Activated CD8-positive, alpha-beta T cell treated with anti-CD3 and anti-CD28 coated beads for 36 hours (primary cell): ENCODE data around the gene VAV2. TPM values are rescaled to one million over a fixed set of nuclear protein-coding genes. Genes with fewer than 3 reads are reported as not detected.

ENCODE experiments used
- ATAC-seq: fragments of 200-7000 bp; cut with Tn5 transposase; one replicate; pipeline ENCODE4 v1.10.0; 2021; ENCODE audit warnings: mild to moderate bottlenecking, moderate library complexity
- CTCF ChIA-PET: fragments of 350-600 bp; sonication (Branson Sonifier 250); formaldehyde crosslinking; loops from one replicate; lab custom pipeline; 2021; ENCODE audit warnings: antibody characterized with exemption; lab: Charles Lee
- POLR2A ChIA-PET: fragments of 350-600 bp; sonication (Branson Sonifier 250); formaldehyde crosslinking; loops from one replicate; lab custom pipeline; 2021; ENCODE audit warnings: antibody characterized with exemption; lab: Charles Lee
- DNase-seq: peaks from one replicate; pipeline ENCODE4 v3.0.0-alpha.2; 2020
- H3K27ac Mint-ChIP-seq: one replicate; pipeline ENCODE4 v1.8.0; 2021; ENCODE audit warnings: mild to moderate bottlenecking, mixed read lengths
- H3K27me3 Mint-ChIP-seq: one replicate; pipeline ENCODE4 v1.8.0; 2021; ENCODE audit warnings: mixed read lengths
- H3K36me3 Mint-ChIP-seq: one replicate; pipeline ENCODE4 v1.8.0; 2021; ENCODE audit warnings: low read depth, mixed read lengths
- H3K4me1 Mint-ChIP-seq: one replicate; pipeline ENCODE4 v1.8.0; 2021; ENCODE audit warnings: low read depth, mixed read lengths
- H3K4me3 Mint-ChIP-seq: one replicate; pipeline ENCODE4 v1.8.0; 2021; ENCODE audit warnings: mild to moderate bottlenecking, moderate library complexity, mixed read lengths
- H3K9me3 Mint-ChIP-seq: one replicate; pipeline ENCODE4 v1.8.0; 2021; ENCODE audit warnings: mixed read lengths
- intact Hi-C: fragments of 100-400 bp; cut with micrococcal nuclease; formaldehyde crosslinking; loops from one replicate; pipeline ENCODE4 v1.10.0; 2022
- total RNA-seq, 2 experiments: library from RNA; stranded (reverse); gene quantifications; one replicate each; pipeline ENCODE4 v1.2.3, GENCODE V29; 2021
- TF ChIP-seq, protein P1 (sequence below): fragments of 200-600 bp; IDR thresholded peaks from one replicate; pipeline ENCODE4 v1.8.0; 2022; ENCODE audit warnings: antibody characterized with exemption, mild to moderate bottlenecking

Gene VAV2
- total RNA-seq, 2 experiments from 2014 or later, result 5.1 to 5.4 TPM

DNA sequence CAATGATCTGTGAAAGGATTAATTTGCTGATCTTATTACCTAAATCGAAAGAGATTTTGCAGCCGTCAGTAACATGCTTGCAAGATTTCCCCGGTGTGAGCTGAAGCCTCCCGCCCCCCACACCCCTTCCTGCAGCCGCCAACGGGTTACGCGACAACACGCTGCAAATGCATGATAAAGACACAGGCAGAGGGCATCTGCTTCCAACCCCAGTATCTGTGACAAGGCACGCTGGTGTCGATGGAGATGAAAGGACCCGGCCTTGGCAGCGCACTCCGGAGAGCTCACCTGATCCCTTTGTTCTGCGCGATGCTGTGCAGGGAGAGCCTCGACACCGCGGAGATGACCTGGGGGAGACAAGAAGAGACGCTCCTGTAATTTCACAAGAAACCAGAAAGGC is 131.0 kb downstream of the VAV2 start:
- no peaks in the 10 kb centered on the region for H3K4me1 Mint-ChIP-seq
- H3K4me3 Mint-ChIP-seq, result no peak overlapping the region
- POLR2A ChIA-PET, result no interaction called here
- CTCF ChIA-PET, result no interaction called here
- ATAC-seq (no peak), DNase-seq (no peak)
- peaks cover 7% of the 10 kb centered on the region for H3K9me3 Mint-ChIP-seq
- intact Hi-C loops, result no loop called here
- TF ChIP-seq, protein P1, sequence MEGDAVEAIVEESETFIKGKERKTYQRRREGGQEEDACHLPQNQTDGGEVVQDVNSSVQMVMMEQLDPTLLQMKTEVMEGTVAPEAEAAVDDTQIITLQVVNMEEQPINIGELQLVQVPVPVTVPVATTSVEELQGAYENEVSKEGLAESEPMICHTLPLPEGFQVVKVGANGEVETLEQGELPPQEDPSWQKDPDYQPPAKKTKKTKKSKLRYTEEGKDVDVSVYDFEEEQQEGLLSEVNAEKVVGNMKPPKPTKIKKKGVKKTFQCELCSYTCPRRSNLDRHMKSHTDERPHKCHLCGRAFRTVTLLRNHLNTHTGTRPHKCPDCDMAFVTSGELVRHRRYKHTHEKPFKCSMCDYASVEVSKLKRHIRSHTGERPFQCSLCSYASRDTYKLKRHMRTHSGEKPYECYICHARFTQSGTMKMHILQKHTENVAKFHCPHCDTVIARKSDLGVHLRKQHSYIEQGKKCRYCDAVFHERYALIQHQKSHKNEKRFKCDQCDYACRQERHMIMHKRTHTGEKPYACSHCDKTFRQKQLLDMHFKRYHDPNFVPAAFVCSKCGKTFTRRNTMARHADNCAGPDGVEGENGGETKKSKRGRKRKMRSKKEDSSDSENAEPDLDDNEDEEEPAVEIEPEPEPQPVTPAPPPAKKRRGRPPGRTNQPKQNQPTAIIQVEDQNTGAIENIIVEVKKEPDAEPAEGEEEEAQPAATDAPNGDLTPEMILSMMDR, result no peak
- H3K27ac Mint-ChIP-seq, result no peak overlapping the region
- no peaks in the 10 kb centered on the region for H3K36me3 Mint-ChIP-seq
- no peaks in the 10 kb centered on the region for H3K27me3 Mint-ChIP-seq

DNA sequence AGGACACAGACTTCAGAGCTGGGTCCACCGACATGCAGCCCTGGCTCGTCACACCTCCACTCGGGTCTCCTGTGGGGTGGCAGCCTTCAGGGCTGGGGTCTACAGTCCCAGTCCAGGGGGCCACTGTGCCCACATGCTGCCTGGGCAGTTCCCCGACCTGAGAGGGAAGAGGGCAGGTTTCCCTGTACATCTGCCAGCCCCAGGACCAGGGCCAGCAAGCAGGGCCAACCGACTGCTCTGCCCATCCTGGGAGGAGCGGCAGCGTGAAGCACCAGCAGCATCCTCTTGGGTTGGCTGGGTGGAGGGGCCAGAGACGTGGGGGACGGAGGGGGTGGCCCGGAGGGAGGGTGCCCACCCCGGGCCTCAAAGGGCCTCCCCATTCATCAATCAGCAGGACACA is 133.4 kb downstream of the VAV2 start:
- Mint-ChIP-seq H3K27me3 (no peaks in the 10 kb centered on the region), H3K4me3 (no peak overlapping the region), H3K9me3 (no peaks in the 10 kb centered on the region), H3K36me3 (no peaks in the 10 kb centered on the region), H3K4me1 (no peaks in the 10 kb centered on the region), H3K27ac (no peak overlapping the region)
- DNase-seq (no peak), ATAC-seq (no peak)
- CTCF ChIA-PET, result no interaction called here
- intact Hi-C loops, result no loop called here
- TF ChIP-seq, protein P1, result no peak
- POLR2A ChIA-PET, result no interaction called here

DNA sequence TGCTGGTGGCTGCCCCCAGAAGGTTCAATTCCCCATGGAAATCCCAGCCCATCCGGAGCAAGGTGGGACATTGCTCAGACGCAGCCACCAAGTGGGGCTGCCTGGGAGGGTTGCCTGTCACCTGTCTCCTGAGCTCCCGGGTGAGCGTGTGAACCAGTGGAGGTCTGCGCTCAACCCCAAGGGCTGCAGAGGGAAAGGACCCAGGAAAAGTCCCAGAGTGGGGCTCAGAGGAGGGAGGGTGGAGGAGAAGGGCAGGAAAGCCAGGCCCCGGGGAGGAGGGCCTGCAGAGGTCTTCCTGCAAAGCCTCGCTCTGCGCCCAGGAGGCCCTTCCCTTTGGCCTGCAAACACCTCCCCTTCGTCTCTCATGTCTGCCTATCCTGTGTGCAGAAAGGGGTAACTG is 134.5 kb downstream of the VAV2 start:
- intact Hi-C loops, result no loop called here
- Mint-ChIP-seq H3K4me1 (no peaks in the 10 kb centered on the region), H3K27ac (no peak overlapping the region), H3K4me3 (no peak overlapping the region), H3K27me3 (no peaks in the 10 kb centered on the region), H3K36me3 (no peaks in the 10 kb centered on the region), H3K9me3 (no peaks in the 10 kb centered on the region)
- TF ChIP-seq, protein P1, result no peak
- ATAC-seq (no peak), DNase-seq (no peak)
- ChIA-PET CTCF (no interaction called here), POLR2A (no interaction called here)

DNA sequence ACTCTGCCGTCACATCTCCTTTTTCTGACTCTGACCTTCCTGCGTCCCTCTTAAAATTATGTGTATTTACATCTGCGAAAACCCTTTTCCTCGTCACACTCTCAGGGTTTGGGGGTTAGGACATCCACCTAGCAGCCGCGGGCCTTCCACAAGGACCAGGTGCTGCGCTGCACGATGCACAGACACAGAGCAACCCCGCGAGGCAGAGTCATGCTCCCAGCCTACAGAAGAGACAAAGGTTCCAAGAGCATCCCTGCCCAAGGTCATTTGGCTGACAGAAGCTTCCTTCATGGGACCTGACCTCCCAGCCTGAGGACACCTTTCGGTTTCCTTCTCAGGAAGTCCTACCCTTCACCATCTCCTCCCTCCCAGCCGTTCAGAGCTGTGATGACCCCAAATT is 135.3 kb downstream of the VAV2 start:
- ATAC-seq (no peak), DNase-seq (no peak)
- POLR2A ChIA-PET, result no interaction called here
- intact Hi-C loops, result no loop called here
- H3K4me3 Mint-ChIP-seq, result no peak overlapping the region
- H3K4me1 Mint-ChIP-seq, result no peaks in the 10 kb centered on the region
- CTCF ChIA-PET, result no interaction called here
- no peaks in the 10 kb centered on the region for H3K36me3 Mint-ChIP-seq
- H3K27ac Mint-ChIP-seq, result no peak overlapping the region
- H3K27me3 Mint-ChIP-seq, result no peaks in the 10 kb centered on the region
- no peaks in the 10 kb centered on the region for H3K9me3 Mint-ChIP-seq
- TF ChIP-seq, protein P1, result no peak

DNA sequence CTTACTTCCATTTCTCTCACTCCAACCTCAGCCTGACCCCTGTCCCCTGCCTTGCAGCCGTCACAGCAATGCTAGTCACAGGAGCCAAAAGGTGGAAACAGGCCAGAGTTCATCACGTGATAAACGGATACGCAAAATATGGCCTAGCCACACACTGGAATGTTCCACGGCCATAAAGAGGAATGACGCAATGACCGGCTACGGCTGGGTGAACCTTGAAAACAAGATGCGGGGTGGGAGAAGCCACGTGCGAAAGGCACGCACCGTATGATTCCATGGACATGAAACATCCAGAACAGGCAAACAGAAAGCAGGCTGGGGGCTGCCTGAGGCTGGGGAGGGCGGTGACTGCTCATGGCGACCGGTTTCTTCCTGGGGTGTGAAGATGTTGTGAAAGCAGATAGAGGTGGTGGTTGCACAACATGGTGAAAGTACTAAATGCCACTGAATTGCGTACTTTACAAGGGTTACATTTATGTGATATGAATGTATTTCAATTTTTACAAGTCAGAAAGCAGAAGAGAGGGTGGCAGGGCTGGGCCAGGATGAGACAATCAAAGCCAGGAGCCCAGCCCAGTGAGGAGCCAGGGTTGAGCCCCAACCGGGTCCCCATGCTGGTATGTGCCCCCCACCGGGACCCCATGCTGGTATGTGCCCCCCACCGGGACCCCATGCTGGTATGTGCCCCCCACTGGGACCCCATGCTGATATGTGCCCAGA is 136.2 kb downstream of the VAV2 start:
- no peak for ATAC-seq
- H3K4me3 Mint-ChIP-seq, result no peak overlapping the region
- H3K4me1 Mint-ChIP-seq, result no peaks in the 10 kb centered on the region
- no peak overlapping the region for H3K27ac Mint-ChIP-seq
- TF ChIP-seq, protein P1, result no peak
- no peaks in the 10 kb centered on the region for H3K27me3 Mint-ChIP-seq
- H3K36me3 Mint-ChIP-seq, result no peaks in the 10 kb centered on the region
- intact Hi-C loops, result no loop called here
- POLR2A ChIA-PET, result no interaction called here
- CTCF ChIA-PET, result no interaction called here
- DNase-seq, result no peak
- H3K9me3 Mint-ChIP-seq, result no peaks in the 10 kb centered on the region
